OCI-LY1 (cell line): ENCODE results near the gene PDE4D.

Source experiments
- H2AFZ ChIP-seq: fragments of 200-600 bp; sonication (generic), shearing (Covaris generic); 2 replicates; pipeline ENCODE4 v1.6.0; 2014; ENCODE audit warnings: antibody characterized with exemption, mild to moderate bottlenecking, low read length
- H3F3A ChIP-seq: fragments of 200-600 bp; sonication (generic), shearing (Covaris generic); 2 replicates; pipeline ENCODE4 v1.6.0; 2014; ENCODE audit warnings: mild to moderate bottlenecking, antibody characterized with exemption, low read length, moderate library complexity; ENCODE audit not compliant: insufficient read depth
- H3K27ac ChIP-seq: fragments of 200-600 bp; sonication (generic); 2 replicates; pipeline ENCODE4 v1.5.1; 2014; ENCODE audit warnings: low read length, mixed run types, mild to moderate bottlenecking, low read depth; ENCODE audit not compliant: poor library complexity, severe bottlenecking
- H3K27me3 ChIP-seq: fragments of 200-600 bp; sonication (generic); 2 replicates; pipeline ENCODE4 v1.6.0; 2014; ENCODE audit warnings: antibody characterized with exemption, mild to moderate bottlenecking, low read length, moderate library complexity; ENCODE audit not compliant: insufficient read depth
- H3K36me3 ChIP-seq: fragments of 200-600 bp; sonication (generic); 2 replicates; pipeline ENCODE4 v1.6.1; 2014; ENCODE audit warnings: mild to moderate bottlenecking, antibody characterized with exemption, low read length, moderate library complexity, mixed read lengths; ENCODE audit not compliant: insufficient read depth
- H3K4me1 ChIP-seq: fragments of 200-600 bp; sonication (generic); 2 replicates; pipeline ENCODE4 v1.5.1; 2014; ENCODE audit warnings: mild to moderate bottlenecking, low read length, moderate library complexity; ENCODE audit not compliant: insufficient read depth, severe bottlenecking
- H3K4me2 ChIP-seq: fragments of 200-600 bp; sonication (generic), shearing (Covaris generic); 2 replicates; pipeline ENCODE4 v1.6.1; 2014; ENCODE audit warnings: low read length
- H3K4me3 ChIP-seq: fragments of 200-600 bp; sonication (generic); 2 replicates; pipeline ENCODE4 v1.5.1; 2014; ENCODE audit warnings: low read length, low read depth, mild to moderate bottlenecking, mixed read lengths; ENCODE audit not compliant: poor library complexity, severe bottlenecking
- H3K79me2 ChIP-seq: fragments of 200-600 bp; shearing (Covaris generic); 2 replicates; pipeline ENCODE4 v1.6.1; 2016; ENCODE audit warnings: mixed run types, low read length, mixed read lengths; ENCODE audit not compliant: insufficient read depth
- H3K9ac ChIP-seq: fragments of 200-600 bp; sonication (generic), shearing (Covaris generic); 2 replicates; pipeline ENCODE4 v1.6.1; 2014; ENCODE audit warnings: mild to moderate bottlenecking, low read length, mixed read lengths
- H3K9me2 ChIP-seq: fragments of 200-600 bp; sonication (generic), shearing (Covaris generic); 2 replicates; pipeline ENCODE4 v1.6.1; 2014; ENCODE audit warnings: low read depth, mild to moderate bottlenecking, low read length, mixed read lengths
- H3K9me3 ChIP-seq: fragments of 200-600 bp; shearing (Covaris generic); 2 replicates; pipeline ENCODE4 v1.6.1; 2014; ENCODE audit warnings: low read length, mixed read lengths
- H4K20me1 ChIP-seq: fragments of 200-600 bp; sonication (generic), shearing (Covaris generic); 2 replicates; pipeline ENCODE4 v1.6.0; 2016; ENCODE audit warnings: mild to moderate bottlenecking, low read length; ENCODE audit not compliant: insufficient read depth
- EZH2 ChIP-seq: fragments of 200-600 bp; sonication (generic), shearing (Covaris generic); IDR thresholded peaks from 2 replicates; pipeline ENCODE4 v1.8.0; 2017; ENCODE audit warnings: borderline replicate concordance, mixed run types, mild to moderate bottlenecking, antibody characterized with exemption, low read length, moderate library complexity, mixed read lengths
- TF ChIP-seq, protein P1 (sequence below): fragments of 200-600 bp; sonication (generic), shearing (Covaris generic); IDR thresholded peaks from 2 replicates; pipeline ENCODE4 v1.5.1; 2017; ENCODE audit warnings: mild to moderate bottlenecking, antibody characterized with exemption, low read length, moderate library complexity, mixed read lengths

The PDE4D gene

GRCh38 chr5:59791617-59792016, 101.9 kb downstream of the PDE4D start:
- Histone ChIP-seq H3K27ac (no peak overlapping the region), H3K9me3 (no peaks in the 10 kb centered on the region), H3K4me1 (no peaks in the 10 kb centered on the region), H3K9me2 (no peaks in the 10 kb centered on the region), H2AFZ (no peak overlapping the region), H3K27me3 (no peaks in the 10 kb centered on the region), H4K20me1 (no peaks in the 10 kb centered on the region), H3K9ac (no peak overlapping the region), H3K4me3 (no peak overlapping the region), H3K4me2 (no peak overlapping the region), H3K79me2 (no peaks in the 10 kb centered on the region), H3K36me3 (no peaks in the 10 kb centered on the region), H3F3A (no peaks in the 10 kb centered on the region)
- no peak for TF ChIP-seq EZH2
- TF ChIP-seq, protein P1, sequence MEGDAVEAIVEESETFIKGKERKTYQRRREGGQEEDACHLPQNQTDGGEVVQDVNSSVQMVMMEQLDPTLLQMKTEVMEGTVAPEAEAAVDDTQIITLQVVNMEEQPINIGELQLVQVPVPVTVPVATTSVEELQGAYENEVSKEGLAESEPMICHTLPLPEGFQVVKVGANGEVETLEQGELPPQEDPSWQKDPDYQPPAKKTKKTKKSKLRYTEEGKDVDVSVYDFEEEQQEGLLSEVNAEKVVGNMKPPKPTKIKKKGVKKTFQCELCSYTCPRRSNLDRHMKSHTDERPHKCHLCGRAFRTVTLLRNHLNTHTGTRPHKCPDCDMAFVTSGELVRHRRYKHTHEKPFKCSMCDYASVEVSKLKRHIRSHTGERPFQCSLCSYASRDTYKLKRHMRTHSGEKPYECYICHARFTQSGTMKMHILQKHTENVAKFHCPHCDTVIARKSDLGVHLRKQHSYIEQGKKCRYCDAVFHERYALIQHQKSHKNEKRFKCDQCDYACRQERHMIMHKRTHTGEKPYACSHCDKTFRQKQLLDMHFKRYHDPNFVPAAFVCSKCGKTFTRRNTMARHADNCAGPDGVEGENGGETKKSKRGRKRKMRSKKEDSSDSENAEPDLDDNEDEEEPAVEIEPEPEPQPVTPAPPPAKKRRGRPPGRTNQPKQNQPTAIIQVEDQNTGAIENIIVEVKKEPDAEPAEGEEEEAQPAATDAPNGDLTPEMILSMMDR: no peak

DNA sequence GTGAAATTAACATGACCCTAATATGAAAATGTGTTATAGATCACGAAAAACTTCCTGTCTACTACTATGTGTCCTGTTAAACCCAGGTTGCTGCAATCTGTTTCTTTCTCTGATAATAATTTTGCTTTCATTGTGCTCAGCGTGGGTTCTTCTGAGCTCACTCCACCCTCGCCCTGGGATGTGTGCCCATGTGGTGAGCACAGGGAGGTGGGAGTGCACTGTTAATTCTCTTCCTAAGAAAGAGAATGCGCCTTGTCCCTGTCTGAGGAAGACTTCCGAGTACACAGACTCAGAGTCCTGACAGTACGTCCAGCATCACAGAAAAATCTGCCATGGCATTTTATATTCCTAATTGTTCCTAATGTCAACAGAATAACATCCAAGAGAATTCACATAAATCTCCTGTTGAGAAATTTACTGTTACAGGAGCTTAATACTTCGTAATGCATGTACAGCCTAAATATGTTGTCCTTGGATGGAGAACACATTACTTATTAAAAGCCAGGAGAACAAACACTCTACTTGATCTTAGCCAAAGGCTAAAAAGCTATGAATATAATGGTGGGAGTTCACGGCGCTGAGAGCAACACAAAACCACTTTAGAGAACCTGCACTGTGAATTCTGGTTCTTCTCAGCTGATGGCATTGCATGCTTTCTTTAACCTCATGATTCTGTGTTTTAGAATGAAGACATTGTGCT, 102.6 kb downstream of the PDE4D start:
- H3K27ac ChIP-seq: no peak overlapping the region
- H2AFZ ChIP-seq: no peak overlapping the region
- H3K79me2 ChIP-seq: no peaks in the 10 kb centered on the region

GRCh38 chr5:59790376-59790775, 103.2 kb downstream of the PDE4D start:
- no peaks in the 10 kb centered on the region for H3K9me3 ChIP-seq
- no peaks in the 10 kb centered on the region for H4K20me1 ChIP-seq
- H3K4me1 ChIP-seq: no peaks in the 10 kb centered on the region
- H3K27ac ChIP-seq: no peak overlapping the region
- no peak overlapping the region for H3K4me3 ChIP-seq
- H3K9ac ChIP-seq: no peak overlapping the region
- no peaks in the 10 kb centered on the region for H3K27me3 ChIP-seq
- H2AFZ ChIP-seq: no peak overlapping the region
- no peaks in the 10 kb centered on the region for H3F3A ChIP-seq
- TF ChIP-seq, protein P1: no peak
- TF ChIP-seq EZH2: no peak
- H3K9me2 ChIP-seq: no peaks in the 10 kb centered on the region
- no peaks in the 10 kb centered on the region for H3K36me3 ChIP-seq
- no peaks in the 10 kb centered on the region for H3K79me2 ChIP-seq
- peak overlapping the region; percentile 44 for H3K4me2 ChIP-seq

More for the DNA sequence above, 102.6 kb downstream of the PDE4D start:
- TF ChIP-seq, protein P1: no peak
- no peak for TF ChIP-seq EZH2
- Histone ChIP-seq H3K9me3 (no peaks in the 10 kb centered on the region), H3K4me2 (peak overlapping the region; percentile 44), H4K20me1 (no peaks in the 10 kb centered on the region), H3K36me3 (no peaks in the 10 kb centered on the region), H3F3A (no peaks in the 10 kb centered on the region), H3K9ac (no peak overlapping the region), H3K27me3 (no peaks in the 10 kb centered on the region), H3K4me1 (no peaks in the 10 kb centered on the region), H3K9me2 (no peaks in the 10 kb centered on the region), H3K4me3 (no peak overlapping the region)
